Hematopoietic multipotent progenitor cell treated with erythropoietin and hydrocortisone succinate and interleukin-3 and kit ligand, for 8 days (in vitro differentiated cells): ENCODE data around the gene ZNF526.

Source experiments
- DNase-seq: peaks from one replicate; pipeline ENCODE4 v3.0.0-alpha.2; 2015

Gene ZNF526

DNA sequence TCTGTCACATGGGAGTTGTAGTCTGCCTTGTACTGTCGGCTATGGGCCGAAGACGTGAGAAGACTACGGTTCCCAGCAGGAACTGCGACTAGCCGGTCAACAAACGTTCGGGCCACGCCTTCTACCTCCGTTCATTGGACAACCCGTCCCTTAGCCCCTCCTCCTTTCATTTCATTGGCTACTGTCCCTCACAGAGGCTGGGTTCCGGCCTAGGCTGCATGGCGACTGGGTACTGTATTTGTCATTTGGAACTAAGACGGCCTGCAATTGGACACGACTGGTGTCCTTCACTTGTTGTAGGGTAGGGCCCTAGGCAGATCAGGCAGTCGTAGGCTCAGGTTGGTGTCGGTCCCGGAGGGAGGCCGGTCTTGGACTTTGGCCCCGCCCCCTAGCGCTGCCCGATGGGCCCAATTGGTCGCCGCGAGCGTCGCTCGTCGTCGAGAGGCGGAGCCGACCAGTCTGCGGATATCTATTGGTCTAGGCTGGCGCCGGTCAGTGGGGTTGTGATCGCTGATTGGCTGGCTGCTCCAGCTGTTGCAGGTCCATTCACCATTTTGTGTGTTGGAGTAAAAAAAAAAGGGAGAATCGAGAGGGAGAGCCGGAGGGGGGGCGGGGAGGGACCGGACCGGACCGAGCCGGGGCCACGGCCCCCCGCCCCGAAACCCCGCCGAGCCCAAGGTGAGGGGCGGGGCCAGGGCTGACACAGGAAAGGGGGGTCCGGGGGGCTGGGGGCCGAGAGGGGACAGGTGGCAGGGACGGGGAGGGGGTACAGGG lies 48.8 kb downstream of the ZNF526 start, which contains the start of gene CIC:
TSS of gene CIC (plus strand) at position 549 of the 774 bp plus-strand sequence. CDS start 2,532 bp downstream, outside the sequence.
- peak; percentile 100 for DNase-seq

- DNase-seq, result no peak
These were observed 49.6 kb downstream of the ZNF526 start for GRCh38 chr19:42269478-42270345.

- DNase-seq, result peak; percentile 86
These were observed 50.4 kb downstream of the ZNF526 start for GRCh38 chr19:42270346-42271044.

- peak; percentile 54 for DNase-seq
These were observed 50.9 kb downstream of the ZNF526 start for GRCh38 chr19:42271045-42271419.

DNA sequence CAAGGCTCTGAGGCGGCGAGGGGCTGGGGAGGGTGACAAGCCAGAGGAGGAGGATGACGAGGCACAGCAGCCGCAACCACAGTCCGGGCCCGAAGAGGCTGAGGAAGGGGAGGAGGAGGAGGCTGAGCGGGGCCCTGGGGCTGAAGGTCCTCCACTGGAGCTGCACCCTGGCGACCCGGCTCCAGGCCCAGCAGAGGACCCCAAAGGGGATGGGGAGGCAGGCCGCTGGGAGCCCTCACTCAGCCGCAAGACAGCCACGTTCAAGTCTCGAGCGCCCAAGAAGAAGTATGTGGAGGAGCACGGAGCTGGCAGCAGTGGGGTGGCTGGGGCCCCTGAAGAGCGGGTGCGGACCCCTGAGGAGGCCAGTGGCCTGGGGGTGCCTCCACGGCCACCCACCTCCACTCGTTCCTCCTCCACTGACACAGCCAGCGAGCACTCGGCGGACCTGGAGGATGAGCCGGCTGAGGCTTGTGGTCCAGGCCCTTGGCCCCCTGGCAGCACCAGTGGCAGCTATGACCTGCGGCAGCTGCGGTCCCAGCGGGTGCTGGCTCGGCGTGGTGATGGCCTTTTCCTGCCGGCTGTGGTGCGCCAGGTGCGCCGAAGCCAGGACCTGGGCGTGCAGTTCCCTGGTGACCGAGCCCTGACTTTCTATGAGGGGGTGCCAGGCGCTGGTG lies 51.9 kb downstream of the ZNF526 start:
- no peak for DNase-seq

- DNase-seq, result no peak
These were observed 52.4 kb downstream of the ZNF526 start for GRCh38 chr19:42272535-42272897.

GRCh38 chr19:42272989-42273406 lies 52.9 kb downstream of the ZNF526 start:
- no peak for DNase-seq

- no peak for DNase-seq
These were observed 53.4 kb downstream of the ZNF526 start for GRCh38 chr19:42273407-42274064.

DNA sequence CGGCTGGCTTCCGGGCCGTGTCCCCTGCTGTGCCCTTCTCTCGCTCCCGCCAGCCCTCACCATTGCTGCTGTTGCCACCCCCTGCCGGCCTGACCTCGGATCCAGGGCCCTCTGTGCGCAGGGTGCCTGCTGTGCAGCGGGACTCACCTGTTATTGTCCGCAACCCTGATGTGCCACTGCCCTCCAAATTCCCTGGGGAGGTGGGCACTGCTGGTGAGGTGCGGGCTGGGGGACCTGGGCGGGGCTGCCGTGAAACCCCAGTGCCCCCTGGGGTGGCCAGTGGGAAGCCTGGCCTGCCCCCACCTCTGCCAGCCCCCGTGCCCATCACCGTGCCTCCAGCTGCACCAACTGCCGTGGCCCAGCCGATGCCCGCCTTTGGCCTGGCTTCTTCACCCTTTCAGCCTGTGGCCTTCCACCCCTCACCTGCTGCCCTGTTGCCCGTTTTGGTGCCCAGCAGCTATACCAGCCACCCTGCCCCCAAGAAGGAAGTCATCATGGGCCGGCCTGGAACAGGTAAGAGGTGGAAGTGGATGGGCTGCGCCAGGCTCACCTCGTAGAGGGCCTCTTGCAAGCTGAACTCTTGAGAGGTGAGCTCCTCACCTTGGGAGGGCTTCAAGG lies 54.1 kb downstream of the ZNF526 start:
- DNase-seq, result no peak

DNA sequence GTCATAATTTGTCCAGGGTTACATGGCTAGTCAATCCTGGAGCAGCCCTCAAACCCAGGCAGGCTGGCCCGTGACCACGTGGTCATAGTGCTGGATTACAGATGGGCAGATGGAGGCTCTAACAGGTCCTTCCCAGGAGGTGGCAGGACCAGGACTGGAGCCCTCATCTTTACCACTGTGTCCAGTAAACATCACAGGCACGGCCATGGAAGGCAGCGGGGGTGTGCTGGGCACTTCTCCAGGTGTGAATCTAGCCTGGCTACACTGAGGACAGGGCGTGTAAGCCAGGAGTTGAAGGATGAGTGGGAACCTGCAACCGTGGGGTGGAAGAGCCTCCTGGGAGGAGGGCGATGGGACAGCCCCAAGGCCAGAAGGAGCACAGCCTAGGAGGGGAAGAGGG lies 55.0 kb downstream of the ZNF526 start:
- no peak for DNase-seq

GRCh38 chr19:42275517-42275916 lies 55.4 kb downstream of the ZNF526 start:
- DNase-seq, result no peak

DNA sequence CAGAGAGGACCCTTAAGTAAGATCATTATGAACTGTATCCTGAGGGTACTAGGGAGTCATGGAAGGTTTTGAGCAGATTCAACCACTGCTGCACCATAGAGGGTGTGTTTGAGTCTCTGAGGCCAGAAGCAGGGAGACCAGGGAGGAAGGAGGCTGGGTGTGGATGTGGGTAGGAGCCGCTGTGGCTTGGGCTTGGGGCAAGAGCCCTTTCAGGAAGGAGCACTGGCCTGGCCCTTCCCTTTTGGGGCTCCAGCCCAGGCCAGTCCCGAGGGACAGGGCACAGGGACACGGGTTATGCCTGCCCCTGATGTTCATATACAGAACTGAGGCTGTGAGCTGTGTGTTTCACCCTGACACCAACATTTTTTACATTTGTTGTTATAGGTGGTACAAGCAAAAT lies 56.2 kb downstream of the ZNF526 start:
- DNase-seq, result no peak

- no peak for DNase-seq
These were observed 56.7 kb downstream of the ZNF526 start for GRCh38 chr19:42276821-42277220.
